ENCODE results near the gene FOXRED2.

The FOXRED2 gene

DNA sequence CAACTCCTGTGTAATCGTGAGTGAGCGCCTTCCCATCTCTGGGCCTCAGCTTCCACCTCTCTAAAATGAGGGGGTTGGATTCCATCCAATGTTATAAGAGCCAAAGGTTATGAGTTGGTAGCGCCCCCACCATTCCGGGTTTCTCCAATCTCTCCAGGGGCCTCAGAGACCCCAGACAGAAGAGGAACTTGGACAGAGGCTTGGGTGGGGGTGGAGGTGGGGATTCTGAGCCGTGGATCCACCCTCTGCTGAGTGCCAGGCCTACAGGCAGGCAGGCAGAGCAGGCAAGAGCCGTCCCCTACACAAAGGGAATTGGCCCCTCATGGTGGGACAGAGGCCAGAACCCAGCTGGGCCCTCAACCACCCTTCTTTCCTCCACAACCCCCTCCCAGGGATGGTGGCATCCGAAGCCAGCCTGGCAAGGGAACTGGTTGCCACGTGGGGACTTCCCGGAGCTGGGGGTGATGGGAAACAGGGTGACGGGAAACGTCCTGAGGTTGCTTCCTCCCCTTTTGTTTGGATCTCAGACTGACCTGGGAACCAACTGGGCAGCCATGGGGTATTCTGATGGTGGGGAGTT, 57.2 kb downstream of the FOXRED2 start:
- no peak for DNase-seq (ENCODE audit: low spot score)

DNA sequence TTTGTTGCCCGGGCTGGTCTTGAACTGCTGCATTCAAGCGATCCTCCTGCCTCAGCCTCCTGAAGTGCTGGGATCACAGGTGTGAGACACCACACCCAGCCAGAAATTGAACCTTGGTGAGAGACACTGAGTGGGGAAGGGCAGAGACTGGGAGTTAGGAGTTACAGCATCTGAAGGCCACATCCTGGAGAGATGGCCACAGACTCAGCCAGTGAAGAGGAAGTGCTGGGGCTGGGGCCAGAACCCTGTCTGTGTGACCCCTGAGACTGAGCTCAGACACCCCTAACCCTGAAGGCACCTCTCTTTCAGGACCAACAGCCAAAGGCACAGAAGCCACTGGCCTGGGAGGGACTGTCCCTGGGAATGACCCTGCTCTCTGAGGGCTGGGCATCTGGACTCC, 59.2 kb downstream of the FOXRED2 start:
- no peak for DNase-seq (ENCODE audit: low spot score)

- no peak for DNase-seq (ENCODE audit: low spot score)
Observed at GRCh38 chr22:36445158-36445668, 61.6 kb downstream of the FOXRED2 start.

- DNase-seq (ENCODE audit: low spot score) = no peak
Observed at GRCh38 chr22:36443198-36443770, 63.6 kb downstream of the FOXRED2 start.

DNA sequence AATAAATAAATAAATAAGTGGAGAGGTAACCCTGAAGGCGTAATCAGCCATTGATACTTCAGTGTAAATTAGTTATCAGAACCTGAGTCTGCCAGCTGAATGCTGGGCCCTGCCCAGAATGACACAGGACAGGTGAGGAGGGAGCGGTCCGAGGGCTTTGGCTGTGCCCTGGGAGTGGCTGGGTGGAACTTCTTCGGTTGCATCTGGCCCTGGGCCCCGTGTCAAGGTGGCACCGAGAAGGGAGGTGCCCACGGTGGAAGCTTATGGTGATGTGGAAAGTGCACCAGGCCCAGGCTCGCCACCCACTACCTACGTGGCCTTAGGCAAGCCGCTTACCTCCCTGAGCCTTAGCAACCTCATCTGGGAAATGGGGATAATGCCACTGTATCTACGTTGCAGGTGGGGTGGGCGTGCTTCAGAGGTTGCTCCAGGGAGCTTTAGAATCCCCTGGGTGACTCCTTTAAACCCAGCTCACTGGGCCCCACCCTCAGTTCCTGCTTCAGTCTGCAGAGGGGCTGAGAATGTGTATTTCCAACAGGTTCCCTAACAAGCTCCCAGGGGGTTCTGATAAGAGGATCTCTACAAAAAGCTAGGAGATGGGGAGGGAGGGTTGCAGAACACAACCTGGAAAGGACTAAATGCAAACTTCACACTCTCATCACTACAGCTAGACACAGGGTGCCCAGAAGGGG, 64.2 kb downstream of the FOXRED2 start:
- DNase-seq (ENCODE audit: low spot score) = no peak

DNA sequence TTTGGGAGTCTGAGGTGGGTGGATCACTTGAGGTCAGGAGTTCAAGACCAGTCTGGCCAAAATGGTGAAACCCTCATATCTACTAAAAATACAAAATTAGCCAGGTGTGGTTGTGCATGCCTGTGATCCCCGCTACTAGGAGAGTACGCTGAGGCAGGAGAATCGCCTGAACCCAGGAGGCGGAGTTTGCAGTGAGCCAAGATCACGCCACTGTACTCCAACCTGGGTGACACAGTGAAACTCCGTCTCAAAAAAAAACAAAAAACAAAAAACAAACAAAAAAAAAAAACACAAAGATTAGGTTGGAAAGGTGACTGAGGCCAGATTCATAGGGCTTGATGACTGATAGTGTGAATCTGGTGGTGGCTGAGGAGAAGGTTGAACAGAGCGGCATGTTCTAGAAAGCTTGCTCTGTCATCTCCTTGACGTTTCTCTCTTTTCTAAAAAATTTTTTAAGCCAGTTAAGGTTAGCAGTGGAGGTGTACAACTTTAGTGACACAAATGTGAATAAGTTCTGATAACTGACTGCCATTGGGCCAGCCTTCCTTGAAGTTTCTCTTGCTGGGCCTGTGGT, 66.3 kb downstream of the FOXRED2 start:
- no peak for DNase-seq (ENCODE audit: low spot score)

DNA sequence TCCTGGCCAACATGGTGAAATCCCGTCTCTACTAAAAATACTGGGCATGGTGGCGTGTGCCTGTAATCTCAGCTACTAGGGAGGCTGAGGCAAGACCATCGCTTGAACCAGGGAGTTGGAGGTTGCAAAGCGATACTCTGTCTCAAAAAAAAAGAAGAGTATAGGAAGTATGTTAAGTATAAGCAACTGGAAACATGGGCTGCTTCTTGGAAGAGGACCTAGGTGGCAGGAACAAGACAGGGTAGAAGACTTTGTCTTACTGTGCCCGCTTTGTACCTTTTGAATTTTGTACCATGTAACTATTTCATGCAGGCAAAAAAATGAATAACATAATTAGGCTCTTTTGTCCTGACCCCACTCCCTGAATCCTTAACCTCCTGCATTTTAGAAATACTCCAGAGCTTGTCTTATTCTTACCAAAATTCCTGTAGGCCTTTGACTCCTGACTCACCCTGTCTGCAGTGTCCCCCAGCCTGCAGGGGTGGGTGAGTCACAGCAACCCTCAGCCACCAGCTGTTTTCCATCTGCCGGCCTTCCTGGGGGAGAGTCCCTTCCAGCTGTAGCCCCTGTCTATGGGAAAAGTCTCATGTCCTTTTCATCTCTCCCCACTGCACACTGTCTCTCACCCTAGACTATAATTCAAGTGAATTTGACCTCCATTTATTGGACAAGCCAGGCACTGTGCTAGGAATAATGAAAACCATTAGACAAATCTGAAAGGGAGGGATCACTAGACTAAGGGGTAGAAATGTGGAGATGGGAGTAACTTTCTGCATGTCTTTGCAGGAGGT, 67.2 kb downstream of the FOXRED2 start:
- no peak for DNase-seq (ENCODE audit: low spot score)

All from activated CD4-positive, alpha-beta T cell treated with anti-CD3 and anti-CD28 coated beads, Interleukin-2, Interleukin-4, amounts not matched to agents 100 ng/mL and 50 ng/mL, durations not matched to agents 16 hours and 8 hours (primary cell).